ENCODE results near the gene GKN1.

DNA sequence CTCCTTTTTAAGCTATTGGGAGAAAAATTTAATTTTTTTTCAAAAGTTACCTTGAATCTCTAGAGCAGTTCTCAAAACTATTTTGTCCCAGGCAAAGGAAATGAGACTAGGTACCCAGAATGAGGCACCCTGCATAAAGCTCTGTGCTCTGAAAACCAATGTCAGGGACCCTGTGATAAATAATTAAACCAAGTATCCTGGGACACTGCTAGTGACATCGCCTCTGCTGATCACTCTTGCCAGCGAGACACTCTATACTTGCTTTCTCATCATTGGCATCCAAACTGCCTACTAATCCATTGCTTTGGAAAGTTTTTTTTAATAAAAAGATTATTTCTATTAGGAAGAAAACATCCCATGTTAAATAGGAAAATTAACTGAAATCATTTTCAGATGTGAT is 1.4 kb downstream of the GKN1 start:
- TF ChIP-seq POLR2A (IDR thresholded peaks at IDR 0.05) (no peak), CTCF (IDR thresholded peaks at IDR 0.05 in 4 of 5, conservative IDR thresholded peaks at IDR 0.05 in 1 of 5) (no peak)
